ENCODE results near the gene FUT2.

Gene FUT2

DNA sequence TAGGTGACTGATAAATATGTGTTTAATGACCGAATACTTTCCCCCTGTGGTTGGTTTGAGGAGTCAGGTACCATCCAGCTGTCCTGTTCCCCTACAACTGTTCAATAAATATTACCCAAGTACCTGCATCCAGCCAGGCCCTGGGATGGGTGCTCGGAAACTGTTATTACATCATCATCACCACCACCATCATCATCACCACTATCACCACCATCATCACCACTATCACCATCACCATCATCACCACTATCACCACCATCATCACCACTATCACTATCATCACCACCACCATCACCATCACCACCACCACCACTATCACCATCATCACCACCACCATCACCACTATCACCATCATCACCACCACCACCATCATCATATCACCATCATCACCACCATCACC, 27.0 kb upstream of the FUT2 start:
- no peaks in the 10 kb centered on the region for H3K36me3 ChIP-seq (ENCODE audit: insufficient read depth, low read length)
- TF ChIP-seq, protein P1, sequence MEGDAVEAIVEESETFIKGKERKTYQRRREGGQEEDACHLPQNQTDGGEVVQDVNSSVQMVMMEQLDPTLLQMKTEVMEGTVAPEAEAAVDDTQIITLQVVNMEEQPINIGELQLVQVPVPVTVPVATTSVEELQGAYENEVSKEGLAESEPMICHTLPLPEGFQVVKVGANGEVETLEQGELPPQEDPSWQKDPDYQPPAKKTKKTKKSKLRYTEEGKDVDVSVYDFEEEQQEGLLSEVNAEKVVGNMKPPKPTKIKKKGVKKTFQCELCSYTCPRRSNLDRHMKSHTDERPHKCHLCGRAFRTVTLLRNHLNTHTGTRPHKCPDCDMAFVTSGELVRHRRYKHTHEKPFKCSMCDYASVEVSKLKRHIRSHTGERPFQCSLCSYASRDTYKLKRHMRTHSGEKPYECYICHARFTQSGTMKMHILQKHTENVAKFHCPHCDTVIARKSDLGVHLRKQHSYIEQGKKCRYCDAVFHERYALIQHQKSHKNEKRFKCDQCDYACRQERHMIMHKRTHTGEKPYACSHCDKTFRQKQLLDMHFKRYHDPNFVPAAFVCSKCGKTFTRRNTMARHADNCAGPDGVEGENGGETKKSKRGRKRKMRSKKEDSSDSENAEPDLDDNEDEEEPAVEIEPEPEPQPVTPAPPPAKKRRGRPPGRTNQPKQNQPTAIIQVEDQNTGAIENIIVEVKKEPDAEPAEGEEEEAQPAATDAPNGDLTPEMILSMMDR (IDR thresholded peaks at IDR 0.05; ENCODE audit: borderline replicate concordance, extremely low read depth, low read length, poor library complexity, severe bottlenecking) = no peak
- TF ChIP-seq EZH2 (IDR thresholded peaks at IDR 0.05; ENCODE audit: borderline replicate concordance, low read depth, low read length, severe bottlenecking) = no peak

DNA sequence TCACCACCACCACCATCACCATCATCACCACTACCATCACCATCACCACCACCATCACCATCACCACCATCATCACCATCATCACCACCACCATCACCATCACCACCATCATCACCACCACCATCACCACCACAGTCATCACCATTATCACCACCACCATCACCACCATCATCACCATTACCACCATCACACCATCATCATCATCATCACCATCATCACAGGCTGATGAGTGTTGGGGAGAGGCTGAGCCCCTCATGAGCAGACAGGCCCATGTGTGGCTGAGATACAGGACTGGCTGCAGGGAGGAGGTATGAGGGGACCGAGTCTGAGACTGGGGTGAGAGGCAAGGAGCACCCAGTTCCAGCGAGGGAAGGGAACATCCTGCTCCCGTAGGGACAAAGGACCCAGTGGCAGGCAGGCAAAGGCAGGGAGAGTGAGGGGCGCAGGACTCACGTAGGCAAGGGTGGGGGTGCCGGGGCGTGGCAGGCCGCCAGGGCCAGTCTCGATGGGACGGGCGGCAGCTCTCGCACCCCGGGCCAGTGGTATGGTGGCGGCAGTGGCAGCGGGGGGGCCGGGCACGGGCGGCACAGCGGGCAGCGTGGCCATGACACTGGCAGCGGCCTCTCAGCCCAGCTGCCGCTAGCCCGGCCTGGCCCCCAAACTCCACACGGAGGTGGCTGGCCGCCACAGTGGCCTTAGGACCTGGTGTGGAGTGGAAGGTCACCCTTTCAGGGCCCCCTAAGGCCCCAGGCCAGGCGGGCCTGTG, 25.7 kb upstream of the FUT2 start:
- no peak overlapping the region for H3K4me3 ChIP-seq (ENCODE audit: low read depth in 1 of 2, low read length in 2 of 2)
- no peak overlapping the region for H3K9ac ChIP-seq (ENCODE audit: low read depth, low read length)
- no peaks in the 10 kb centered on the region for H4K20me1 ChIP-seq (ENCODE audit: insufficient read depth, low read length)
- H3K27me3 ChIP-seq (ENCODE audit: insufficient read depth, low read length, poor library complexity) = no peaks in the 10 kb centered on the region
- no peak for DNase-seq
- H3K79me2 ChIP-seq (ENCODE audit: insufficient read depth, low read length) = no peaks in the 10 kb centered on the region
- H3K4me1 ChIP-seq (ENCODE audit: insufficient read depth, low read length) = peaks cover 3% of the 10 kb centered on the region
- TF ChIP-seq, protein P1 (IDR thresholded peaks at IDR 0.05; ENCODE audit: borderline replicate concordance, extremely low read depth, low read length, poor library complexity, severe bottlenecking) = no peak
- no peak for TF ChIP-seq EZH2 (IDR thresholded peaks at IDR 0.05; ENCODE audit: borderline replicate concordance, low read depth, low read length, severe bottlenecking)
- H3K36me3 ChIP-seq (ENCODE audit: insufficient read depth, low read length) = no peaks in the 10 kb centered on the region
- H3K4me2 ChIP-seq (ENCODE audit: insufficient read depth, low read length) = no peak overlapping the region
- H3K27ac ChIP-seq (ENCODE audit: low read length) = no peak overlapping the region
- no peak overlapping the region for H2AFZ ChIP-seq (ENCODE audit: low read depth, low read length)
- H3K9me3 ChIP-seq (ENCODE audit: insufficient read depth, low read length, severe bottlenecking) = no peaks in the 10 kb centered on the region
- no peak for ATAC-seq (ENCODE audit: insufficient read depth, low read depth)

More for the DNA sequence above, 27.0 kb upstream of the FUT2 start:
- Histone ChIP-seq H4K20me1 (ENCODE audit: insufficient read depth, low read length) (no peaks in the 10 kb centered on the region), H2AFZ (ENCODE audit: low read depth, low read length) (no peak overlapping the region), H3K9ac (ENCODE audit: low read depth, low read length) (no peak overlapping the region), H3K4me3 (ENCODE audit: low read depth in 1 of 2, low read length in 2 of 2) (no peak overlapping the region), H3K79me2 (ENCODE audit: insufficient read depth, low read length) (no peaks in the 10 kb centered on the region), H3K27me3 (ENCODE audit: insufficient read depth, low read length, poor library complexity) (no peaks in the 10 kb centered on the region), H3K4me1 (ENCODE audit: insufficient read depth, low read length) (no peaks in the 10 kb centered on the region), H3K27ac (ENCODE audit: low read length) (no peak overlapping the region), H3K4me2 (ENCODE audit: insufficient read depth, low read length) (no peak overlapping the region), H3K9me3 (ENCODE audit: insufficient read depth, low read length, severe bottlenecking) (no peaks in the 10 kb centered on the region)
- DNase-seq (no peak), ATAC-seq (ENCODE audit: insufficient read depth, low read depth) (no peak)

DNA sequence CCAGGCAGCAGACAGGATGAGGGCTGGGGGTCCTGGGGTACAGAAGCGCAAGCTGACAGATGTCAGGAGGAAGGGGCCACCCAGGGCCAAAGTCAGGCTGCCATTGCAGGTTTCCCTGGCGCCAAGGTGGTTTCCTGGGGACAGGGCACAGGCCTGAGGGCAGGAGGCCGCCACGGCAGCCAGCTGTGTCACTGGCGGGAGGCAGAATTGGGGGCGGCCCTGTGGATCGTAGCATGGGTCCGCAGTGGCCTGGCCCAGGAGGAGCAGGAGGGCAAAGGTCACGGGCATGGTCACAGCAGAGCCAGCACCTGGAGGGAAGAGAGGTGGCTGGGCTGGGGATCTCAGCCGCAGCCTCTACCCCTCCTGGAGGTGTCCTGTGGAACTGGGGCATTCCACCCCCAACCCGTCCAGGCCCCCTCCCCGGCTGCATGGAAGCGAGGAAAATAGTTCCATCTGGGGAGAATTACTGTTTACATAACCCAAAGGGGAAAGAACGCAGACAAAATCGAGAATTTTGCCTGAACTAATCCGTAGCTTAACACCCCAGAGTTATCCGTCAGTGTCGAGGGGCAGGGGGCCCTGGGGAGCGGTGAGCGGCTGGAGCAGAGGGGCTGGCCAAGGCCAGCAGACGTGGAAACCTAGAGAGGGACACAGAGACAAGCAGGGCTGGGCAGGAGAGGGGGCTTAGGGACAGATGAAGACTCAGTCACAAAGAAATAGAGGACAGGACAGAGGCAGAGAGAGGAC, 24.9 kb upstream of the FUT2 start:
- TF ChIP-seq, protein P1 (IDR thresholded peaks at IDR 0.05; ENCODE audit: borderline replicate concordance, extremely low read depth, low read length, poor library complexity, severe bottlenecking) = no peak
- TF ChIP-seq EZH2 (IDR thresholded peaks at IDR 0.05; ENCODE audit: borderline replicate concordance, low read depth, low read length, severe bottlenecking) = no peak
- DNase-seq = no peak
- H3K4me2 ChIP-seq (ENCODE audit: insufficient read depth, low read length) = no peak overlapping the region

More for the DNA sequence above, 24.9 kb upstream of the FUT2 start:
- no peak overlapping the region for H3K9ac ChIP-seq (ENCODE audit: low read depth, low read length)
- H3K79me2 ChIP-seq (ENCODE audit: insufficient read depth, low read length) = no peaks in the 10 kb centered on the region
- ATAC-seq (ENCODE audit: insufficient read depth, low read depth) = no peak
- H3K27me3 ChIP-seq (ENCODE audit: insufficient read depth, low read length, poor library complexity) = no peaks in the 10 kb centered on the region
- H3K9me3 ChIP-seq (ENCODE audit: insufficient read depth, low read length, severe bottlenecking) = no peaks in the 10 kb centered on the region
- peaks cover 10% of the 10 kb centered on the region for H3K4me1 ChIP-seq (ENCODE audit: insufficient read depth, low read length)
- H2AFZ ChIP-seq (ENCODE audit: low read depth, low read length) = no peak overlapping the region
- no peaks in the 10 kb centered on the region for H3K36me3 ChIP-seq (ENCODE audit: insufficient read depth, low read length)
- H3K27ac ChIP-seq (ENCODE audit: low read length) = no peak overlapping the region
- no peak overlapping the region for H3K4me3 ChIP-seq (ENCODE audit: low read depth in 1 of 2, low read length in 2 of 2)
- no peaks in the 10 kb centered on the region for H4K20me1 ChIP-seq (ENCODE audit: insufficient read depth, low read length)
